Right hindlimb (tissue), 1 donor: ENCODE measurements around the gene OR11H12.
"Not testable (repeated sequence)": the region's sequence is repeated elsewhere in the genome, so short reads cannot be mapped to it uniquely, and the experiment has no call there.

Experiments
- DNase-seq: peaks from one replicate; pipeline ENCODE4 v3.0.0-alpha.2; 2018

Gene OR11H12

GRCh38 chr14:18600817-18601216 lies at the start of gene OR11H12:
OR11H12 (plus strand) TSS chr14:18601117; CDS start chr14:18601117, 0 bp downstream.
- DNase-seq: not testable (repeated sequence)

GRCh38 chr14:18582908-18583307 lies 18.0 kb upstream of the OR11H12 start:
- not testable (repeated sequence) for DNase-seq

GRCh38 chr14:18626610-18627213 lies 25.8 kb downstream of the OR11H12 start:
- DNase-seq: not testable (repeated sequence)

GRCh38 chr14:18636066-18636465 lies 35.1 kb downstream of the OR11H12 start:
- not testable (repeated sequence) for DNase-seq

GRCh38 chr14:18638032-18638431 lies 37.1 kb downstream of the OR11H12 start:
- not testable (repeated sequence) for DNase-seq

GRCh38 chr14:18638785-18639184 lies 37.9 kb downstream of the OR11H12 start:
- DNase-seq: not testable (repeated sequence)

- not testable (repeated sequence) for DNase-seq
These were observed 45.3 kb downstream of the OR11H12 start for GRCh38 chr14:18646075-18646730.
